Measurements from ENCODE around the gene SYNJ1.

DNA sequence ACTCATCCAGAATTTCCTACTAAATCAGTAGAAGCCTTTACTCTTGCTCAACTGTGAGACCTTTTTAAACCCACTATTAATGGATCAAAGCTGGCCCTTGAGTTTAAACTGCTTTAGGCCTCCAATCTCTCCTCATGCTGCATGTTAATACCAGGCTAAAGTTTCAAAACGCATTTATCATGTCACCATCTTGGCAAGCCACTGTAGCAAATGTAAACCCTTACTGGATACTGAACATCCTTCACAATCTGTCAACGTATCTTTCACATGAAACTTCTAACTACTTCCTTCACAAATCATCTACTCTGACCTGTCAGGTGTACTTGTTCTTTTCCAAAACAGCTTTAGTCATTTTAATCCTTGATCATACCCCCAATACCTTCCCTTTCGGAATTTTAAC lies 40.7 kb upstream of the SYNJ1 start:
- TF ChIP-seq, protein P1, sequence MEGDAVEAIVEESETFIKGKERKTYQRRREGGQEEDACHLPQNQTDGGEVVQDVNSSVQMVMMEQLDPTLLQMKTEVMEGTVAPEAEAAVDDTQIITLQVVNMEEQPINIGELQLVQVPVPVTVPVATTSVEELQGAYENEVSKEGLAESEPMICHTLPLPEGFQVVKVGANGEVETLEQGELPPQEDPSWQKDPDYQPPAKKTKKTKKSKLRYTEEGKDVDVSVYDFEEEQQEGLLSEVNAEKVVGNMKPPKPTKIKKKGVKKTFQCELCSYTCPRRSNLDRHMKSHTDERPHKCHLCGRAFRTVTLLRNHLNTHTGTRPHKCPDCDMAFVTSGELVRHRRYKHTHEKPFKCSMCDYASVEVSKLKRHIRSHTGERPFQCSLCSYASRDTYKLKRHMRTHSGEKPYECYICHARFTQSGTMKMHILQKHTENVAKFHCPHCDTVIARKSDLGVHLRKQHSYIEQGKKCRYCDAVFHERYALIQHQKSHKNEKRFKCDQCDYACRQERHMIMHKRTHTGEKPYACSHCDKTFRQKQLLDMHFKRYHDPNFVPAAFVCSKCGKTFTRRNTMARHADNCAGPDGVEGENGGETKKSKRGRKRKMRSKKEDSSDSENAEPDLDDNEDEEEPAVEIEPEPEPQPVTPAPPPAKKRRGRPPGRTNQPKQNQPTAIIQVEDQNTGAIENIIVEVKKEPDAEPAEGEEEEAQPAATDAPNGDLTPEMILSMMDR (conservative IDR thresholded peaks at IDR 0.05; ENCODE audit: low read depth in 2 of 2): no peak
- TF ChIP-seq, protein P2, sequence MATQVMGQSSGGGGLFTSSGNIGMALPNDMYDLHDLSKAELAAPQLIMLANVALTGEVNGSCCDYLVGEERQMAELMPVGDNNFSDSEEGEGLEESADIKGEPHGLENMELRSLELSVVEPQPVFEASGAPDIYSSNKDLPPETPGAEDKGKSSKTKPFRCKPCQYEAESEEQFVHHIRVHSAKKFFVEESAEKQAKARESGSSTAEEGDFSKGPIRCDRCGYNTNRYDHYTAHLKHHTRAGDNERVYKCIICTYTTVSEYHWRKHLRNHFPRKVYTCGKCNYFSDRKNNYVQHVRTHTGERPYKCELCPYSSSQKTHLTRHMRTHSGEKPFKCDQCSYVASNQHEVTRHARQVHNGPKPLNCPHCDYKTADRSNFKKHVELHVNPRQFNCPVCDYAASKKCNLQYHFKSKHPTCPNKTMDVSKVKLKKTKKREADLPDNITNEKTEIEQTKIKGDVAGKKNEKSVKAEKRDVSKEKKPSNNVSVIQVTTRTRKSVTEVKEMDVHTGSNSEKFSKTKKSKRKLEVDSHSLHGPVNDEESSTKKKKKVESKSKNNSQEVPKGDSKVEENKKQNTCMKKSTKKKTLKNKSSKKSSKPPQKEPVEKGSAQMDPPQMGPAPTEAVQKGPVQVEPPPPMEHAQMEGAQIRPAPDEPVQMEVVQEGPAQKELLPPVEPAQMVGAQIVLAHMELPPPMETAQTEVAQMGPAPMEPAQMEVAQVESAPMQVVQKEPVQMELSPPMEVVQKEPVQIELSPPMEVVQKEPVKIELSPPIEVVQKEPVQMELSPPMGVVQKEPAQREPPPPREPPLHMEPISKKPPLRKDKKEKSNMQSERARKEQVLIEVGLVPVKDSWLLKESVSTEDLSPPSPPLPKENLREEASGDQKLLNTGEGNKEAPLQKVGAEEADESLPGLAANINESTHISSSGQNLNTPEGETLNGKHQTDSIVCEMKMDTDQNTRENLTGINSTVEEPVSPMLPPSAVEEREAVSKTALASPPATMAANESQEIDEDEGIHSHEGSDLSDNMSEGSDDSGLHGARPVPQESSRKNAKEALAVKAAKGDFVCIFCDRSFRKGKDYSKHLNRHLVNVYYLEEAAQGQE (IDR thresholded peaks at IDR 0.05; ENCODE audit: unreplicated experiment): no peak
- TF ChIP-seq JUNB (IDR thresholded peaks at IDR 0.05; ENCODE audit: unreplicated experiment) (no peak), EZH2 (IDR thresholded peaks at IDR 0.05; ENCODE audit: low read depth, unreplicated experiment) (no peak), CREB1 (CRISPR knock-in tag; IDR thresholded peaks at IDR 0.05; ENCODE audit: low read depth) (no peak), POLR2AphosphoS5 (IDR thresholded peaks at IDR 0.05; ENCODE audit: low read depth) (no peak), EZH2phosphoT487 (IDR thresholded peaks at IDR 0.05; ENCODE audit: unreplicated experiment) (no peak), ZNF331 (CRISPR knock-in tag; IDR thresholded peaks at IDR 0.05; ENCODE audit: low read depth) (no peak)
